Epithelial cell of proximal tubule (primary cell): Measurements from ENCODE around the gene NFIA. TPM values are rescaled to one million over a fixed set of nuclear protein-coding genes. Genes with fewer than 3 reads are reported as not detected.

Experiments
- DNase-seq: peaks from one replicate; pipeline ENCODE4 v3.0.0-alpha.2; 2011; ENCODE audit warnings: low read depth
- H3K4me3 ChIP-seq: 2 replicates; pipeline ENCODE4 v1.5.1; 2011; ENCODE audit warnings: low read depth, mild to moderate bottlenecking, low read length
- CTCF ChIP-seq: conservative IDR thresholded peaks from 2 replicates; pipeline ENCODE4 v1.5.1; 2012; ENCODE audit warnings: low read depth, mild to moderate bottlenecking, low read length
- total RNA-seq: library from RNA; depleted of rRNA; stranded (reverse); fragments of >200 nt; gene quantifications from 2 replicates; pipeline ENCODE4 v1.2.3, GENCODE V29; 2015

The NFIA gene
- total RNA-seq, 1 donor from 2014 or later: 1.6 TPM

- no peak for TF ChIP-seq CTCF
- no peak for DNase-seq
- no peak overlapping the region for H3K4me3 ChIP-seq
Measured at GRCh38 chr1:61085983-61086644, 3.8 kb downstream of the NFIA start.

DNA sequence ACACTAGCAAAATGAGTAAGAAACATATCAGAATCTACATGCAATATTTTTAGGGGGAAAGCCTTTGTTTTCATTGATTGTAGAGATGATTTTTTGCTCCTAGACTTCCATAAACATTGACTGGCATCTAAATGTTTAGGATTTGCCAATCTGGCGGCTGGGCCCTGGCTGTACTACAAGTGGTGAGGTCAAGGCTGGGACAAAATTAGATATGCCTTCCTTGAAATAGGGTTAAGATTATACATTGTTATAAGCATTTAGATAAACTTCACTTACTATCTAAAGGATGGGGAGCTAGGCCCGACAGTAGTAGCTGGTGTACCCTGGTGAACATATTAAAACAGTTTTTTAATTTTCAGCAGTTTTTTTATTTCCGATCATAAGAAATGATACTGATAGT lies 5.2 kb downstream of the NFIA start:
- DNase-seq: no peak
- no peak overlapping the region for H3K4me3 ChIP-seq
- no peak for TF ChIP-seq CTCF

DNA sequence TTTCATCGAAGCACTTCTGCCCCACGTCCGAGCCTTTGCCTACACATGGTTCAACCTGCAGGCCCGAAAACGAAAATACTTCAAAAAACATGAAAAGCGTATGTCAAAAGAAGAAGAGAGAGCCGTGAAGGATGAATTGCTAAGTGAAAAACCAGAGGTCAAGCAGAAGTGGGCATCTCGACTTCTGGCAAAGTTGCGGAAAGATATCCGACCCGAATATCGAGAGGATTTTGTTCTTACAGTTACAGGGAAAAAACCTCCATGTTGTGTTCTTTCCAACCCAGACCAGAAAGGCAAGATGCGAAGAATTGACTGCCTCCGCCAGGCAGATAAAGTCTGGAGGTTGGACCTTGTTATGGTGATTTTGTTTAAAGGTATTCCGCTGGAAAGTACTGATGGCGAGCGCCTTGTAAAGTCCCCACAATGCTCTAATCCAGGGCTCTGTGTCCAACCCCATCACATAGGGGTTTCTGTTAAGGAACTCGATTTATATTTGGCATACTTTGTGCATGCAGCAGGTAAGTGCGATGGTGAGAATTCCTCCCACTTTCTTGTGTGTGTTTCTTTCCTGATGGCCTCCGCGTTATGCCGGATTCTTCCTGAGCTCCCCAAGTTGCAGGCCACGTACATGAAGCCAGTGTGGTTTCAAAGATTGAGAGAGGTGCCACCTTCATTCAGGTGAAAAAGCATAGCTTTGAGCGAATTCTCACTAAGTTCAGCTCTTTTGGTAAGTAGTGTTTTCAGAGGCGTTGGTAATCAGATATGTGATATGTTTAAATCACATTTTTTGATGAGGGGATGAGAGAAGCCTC lies 6.0 kb downstream of the NFIA start:
- TF ChIP-seq CTCF: no peak
- DNase-seq: no peak
- H3K4me3 ChIP-seq: no peak overlapping the region

DNA sequence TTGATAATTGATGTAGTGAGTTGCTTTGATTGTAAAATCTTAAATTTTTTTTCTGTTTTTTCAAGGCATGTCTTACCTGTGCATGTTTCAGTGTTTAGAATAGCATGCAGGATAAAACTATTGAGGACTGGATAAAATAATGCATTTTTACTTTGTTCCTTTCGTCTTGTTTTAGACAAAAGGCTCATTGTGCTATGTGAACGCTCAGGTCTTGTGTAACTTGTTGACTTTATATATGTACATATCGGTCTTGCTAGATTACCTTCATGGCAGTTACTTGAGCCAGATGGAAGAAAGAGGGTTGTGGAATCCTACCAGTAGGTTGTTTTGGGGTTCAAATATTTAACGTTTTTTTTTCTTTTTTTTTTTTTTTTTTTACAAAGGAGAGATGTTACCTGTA lies 7.0 kb downstream of the NFIA start:
- DNase-seq: no peak
- no peak for TF ChIP-seq CTCF
- no peak overlapping the region for H3K4me3 ChIP-seq

GRCh38 chr1:61089741-61090140 lies 7.4 kb downstream of the NFIA start:
- no peak for DNase-seq
- no peak overlapping the region for H3K4me3 ChIP-seq
- no peak for TF ChIP-seq CTCF

- H3K4me3 ChIP-seq: no peak overlapping the region
- no peak for TF ChIP-seq CTCF
- DNase-seq: no peak
Measured at GRCh38 chr1:61090546-61091202, 8.3 kb downstream of the NFIA start.
